Superior temporal gyrus (tissue), 1 donor: Measurements from ENCODE around the gene PLK1.
"Not testable (repeated sequence)": the region's sequence is repeated elsewhere in the genome, so short reads cannot be mapped to it uniquely, and the experiment has no call there.

Experiments
- DNase-seq: peaks from one replicate; pipeline ENCODE4 v3.0.0-alpha.2; 2016; ENCODE audit errors: extremely low spot score

Gene PLK1

GRCh38 chr16:23678430-23679273 is at the start of gene PLK1:
Gene PLK1, plus strand, starts transcription at chr16:23678889. Its CDS starts 44 bp downstream, at chr16:23678933.
- peak; percentile 81 for DNase-seq

- no peak for DNase-seq
Measured at GRCh38 chr16:23629516-23629915, 49.2 kb upstream of the PLK1 start.

GRCh38 chr16:23631874-23632273 is 46.8 kb upstream of the PLK1 start:
- DNase-seq, result not testable (repeated sequence)

- no peak for DNase-seq
Measured at GRCh38 chr16:23634461-23635036, 44.1 kb upstream of the PLK1 start.

- DNase-seq, result no peak
Measured at GRCh38 chr16:23635958-23636357, 42.7 kb upstream of the PLK1 start.

GRCh38 chr16:23640615-23640930 is 38.1 kb upstream of the PLK1 start:
- DNase-seq, result no peak

- peak; percentile 97 for DNase-seq
Measured at GRCh38 chr16:23640931-23641765, 37.5 kb upstream of the PLK1 start, which contains the start of the genes DCTN5 and PALB2. Gene DCTN5, plus strand, starts transcription at chr16:23641466. Its CDS starts 77 bp downstream, at chr16:23641543. Gene PALB2, minus strand, starts transcription at chr16:23641310. Its CDS starts 153 bp downstream, at chr16:23641157.

GRCh38 chr16:23642246-23642774 is 36.4 kb upstream of the PLK1 start:
- DNase-seq, result no peak

GRCh38 chr16:23650674-23651416 is 27.8 kb upstream of the PLK1 start:
- no peak for DNase-seq

- DNase-seq, result no peak
Measured at GRCh38 chr16:23651943-23652468, 26.7 kb upstream of the PLK1 start.

- DNase-seq, result no peak
Measured at GRCh38 chr16:23663918-23664317, 14.8 kb upstream of the PLK1 start.

GRCh38 chr16:23666571-23667354 is 11.9 kb upstream of the PLK1 start:
- DNase-seq, result no peak

- DNase-seq, result no peak
Measured at GRCh38 chr16:23667355-23667659, 11.4 kb upstream of the PLK1 start.

- DNase-seq, result no peak
Measured at GRCh38 chr16:23668225-23668624, 10.5 kb upstream of the PLK1 start.

- DNase-seq, result no peak
Measured at GRCh38 chr16:23668873-23669272, 9.8 kb upstream of the PLK1 start.

- DNase-seq, result no peak
Measured at GRCh38 chr16:23670137-23670776, 8.4 kb upstream of the PLK1 start.

GRCh38 chr16:23673971-23674614 is 4.6 kb upstream of the PLK1 start:
- no peak for DNase-seq

GRCh38 chr16:23676924-23677480 is 1.7 kb upstream of the PLK1 start:
- peak; percentile 22 for DNase-seq
